ENCODE data around the gene RGMB. TPM values are rescaled to one million over a fixed set of nuclear protein-coding genes. Genes with fewer than 3 reads are reported as not detected.

Gene RGMB
- total RNA-seq, 4 donors from 2014 or later, result 2.8 to 22.3 (median 12.9) TPM

DNA sequence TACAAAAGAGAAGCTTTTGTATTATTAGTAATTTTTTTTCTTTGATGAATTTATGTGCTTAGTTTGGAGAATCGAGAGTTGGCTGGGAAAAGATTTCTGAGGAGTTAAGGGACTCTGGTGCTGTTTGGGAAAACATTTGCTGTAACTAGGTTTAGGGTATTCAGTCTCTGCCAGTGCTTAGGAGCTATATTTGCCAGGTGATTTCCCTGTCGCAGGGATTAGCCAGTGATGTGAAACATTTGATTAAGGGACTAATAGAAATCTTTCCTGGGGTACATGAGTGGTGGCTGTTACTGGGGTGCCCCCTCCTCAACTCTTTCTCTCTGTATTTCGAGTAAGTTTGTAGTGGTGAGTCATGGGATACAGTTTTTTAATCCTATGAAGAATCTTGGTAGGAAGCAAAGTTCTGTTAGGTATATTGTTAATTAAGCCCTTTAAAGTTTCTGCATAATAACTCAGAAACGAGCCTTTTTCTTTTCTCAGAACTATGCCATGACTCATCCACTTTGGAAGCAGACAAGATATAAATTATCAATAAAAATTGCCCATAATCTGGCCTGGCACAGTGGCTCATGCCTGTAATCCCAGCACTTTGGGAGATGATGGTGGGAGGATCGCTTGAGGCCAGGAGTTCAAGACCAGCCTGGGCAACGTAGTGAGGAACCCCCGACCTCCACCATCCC lies 18.6 kb downstream of the RGMB start:
- Histone ChIP-seq H3K9me3 (no peaks in the 10 kb centered on the region), H3K27me3 (no peaks in the 10 kb centered on the region), H3K4me1 (no peaks in the 10 kb centered on the region), H3K27ac (no peak overlapping the region), H3K4me3 (no peak overlapping the region), H3K36me3 (no peaks in the 10 kb centered on the region)
- intact Hi-C loops (cut with DNase I; ENCODE audit: low total_unique reads), result no loop called here
- TF ChIP-seq, protein P1, sequence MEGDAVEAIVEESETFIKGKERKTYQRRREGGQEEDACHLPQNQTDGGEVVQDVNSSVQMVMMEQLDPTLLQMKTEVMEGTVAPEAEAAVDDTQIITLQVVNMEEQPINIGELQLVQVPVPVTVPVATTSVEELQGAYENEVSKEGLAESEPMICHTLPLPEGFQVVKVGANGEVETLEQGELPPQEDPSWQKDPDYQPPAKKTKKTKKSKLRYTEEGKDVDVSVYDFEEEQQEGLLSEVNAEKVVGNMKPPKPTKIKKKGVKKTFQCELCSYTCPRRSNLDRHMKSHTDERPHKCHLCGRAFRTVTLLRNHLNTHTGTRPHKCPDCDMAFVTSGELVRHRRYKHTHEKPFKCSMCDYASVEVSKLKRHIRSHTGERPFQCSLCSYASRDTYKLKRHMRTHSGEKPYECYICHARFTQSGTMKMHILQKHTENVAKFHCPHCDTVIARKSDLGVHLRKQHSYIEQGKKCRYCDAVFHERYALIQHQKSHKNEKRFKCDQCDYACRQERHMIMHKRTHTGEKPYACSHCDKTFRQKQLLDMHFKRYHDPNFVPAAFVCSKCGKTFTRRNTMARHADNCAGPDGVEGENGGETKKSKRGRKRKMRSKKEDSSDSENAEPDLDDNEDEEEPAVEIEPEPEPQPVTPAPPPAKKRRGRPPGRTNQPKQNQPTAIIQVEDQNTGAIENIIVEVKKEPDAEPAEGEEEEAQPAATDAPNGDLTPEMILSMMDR (IDR thresholded peaks at IDR 0.05), result no peak
- TF ChIP-seq POLR2A (IDR thresholded peaks at IDR 0.05), result no peak
- DNase-seq, result no peak

DNA sequence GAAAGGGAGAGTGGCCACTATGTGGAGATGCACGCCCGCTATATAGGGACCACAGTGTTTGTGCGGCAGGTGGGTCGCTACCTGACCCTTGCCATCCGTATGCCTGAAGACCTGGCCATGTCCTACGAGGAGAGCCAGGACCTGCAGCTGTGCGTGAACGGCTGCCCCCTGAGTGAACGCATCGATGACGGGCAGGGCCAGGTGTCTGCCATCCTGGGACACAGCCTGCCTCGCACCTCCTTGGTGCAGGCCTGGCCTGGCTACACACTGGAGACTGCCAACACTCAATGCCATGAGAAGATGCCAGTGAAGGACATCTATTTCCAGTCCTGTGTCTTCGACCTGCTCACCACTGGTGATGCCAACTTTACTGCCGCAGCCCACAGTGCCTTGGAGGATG lies 19.8 kb downstream of the RGMB start:
- DNase-seq, result no peak
- intact Hi-C loops (cut with DNase I; ENCODE audit: low total_unique reads), result no loop called here
- no peaks in the 10 kb centered on the region for H3K4me1 ChIP-seq
- no peaks in the 10 kb centered on the region for H3K9me3 ChIP-seq
- H3K36me3 ChIP-seq, result no peaks in the 10 kb centered on the region
- no peak overlapping the region for H3K27ac ChIP-seq
- H3K4me3 ChIP-seq, result no peak overlapping the region
- no peak for TF ChIP-seq POLR2A (IDR thresholded peaks at IDR 0.05)
- TF ChIP-seq, protein P1 (IDR thresholded peaks at IDR 0.05), result no peak
- H3K27me3 ChIP-seq, result no peaks in the 10 kb centered on the region

- DNase-seq, result no peak
- H3K27ac ChIP-seq, result no peak overlapping the region
- no peak overlapping the region for H3K4me3 ChIP-seq
- no peak for TF ChIP-seq POLR2A (IDR thresholded peaks at IDR 0.05)
- TF ChIP-seq, protein P1 (IDR thresholded peaks at IDR 0.05), result no peak
- no peaks in the 10 kb centered on the region for H3K36me3 ChIP-seq
- no peaks in the 10 kb centered on the region for H3K9me3 ChIP-seq
- intact Hi-C loops (cut with DNase I; ENCODE audit: low total_unique reads), result no loop called here
- no peaks in the 10 kb centered on the region for H3K4me1 ChIP-seq
- no peaks in the 10 kb centered on the region for H3K27me3 ChIP-seq
Measured at GRCh38 chr5:98794001-98794400, 20.5 kb downstream of the RGMB start.

- Histone ChIP-seq H3K27me3 (no peaks in the 10 kb centered on the region), H3K27ac (no peak overlapping the region), H3K4me3 (no peak overlapping the region), H3K4me1 (no peaks in the 10 kb centered on the region), H3K9me3 (no peaks in the 10 kb centered on the region), H3K36me3 (no peaks in the 10 kb centered on the region)
- no peak for TF ChIP-seq POLR2A (IDR thresholded peaks at IDR 0.05)
- TF ChIP-seq, protein P1 (IDR thresholded peaks at IDR 0.05), result no peak
- intact Hi-C loops (cut with DNase I; ENCODE audit: low total_unique reads), result no loop called here
- no peak for DNase-seq
Measured at GRCh38 chr5:98794414-98795080, 21.1 kb downstream of the RGMB start.

DNA sequence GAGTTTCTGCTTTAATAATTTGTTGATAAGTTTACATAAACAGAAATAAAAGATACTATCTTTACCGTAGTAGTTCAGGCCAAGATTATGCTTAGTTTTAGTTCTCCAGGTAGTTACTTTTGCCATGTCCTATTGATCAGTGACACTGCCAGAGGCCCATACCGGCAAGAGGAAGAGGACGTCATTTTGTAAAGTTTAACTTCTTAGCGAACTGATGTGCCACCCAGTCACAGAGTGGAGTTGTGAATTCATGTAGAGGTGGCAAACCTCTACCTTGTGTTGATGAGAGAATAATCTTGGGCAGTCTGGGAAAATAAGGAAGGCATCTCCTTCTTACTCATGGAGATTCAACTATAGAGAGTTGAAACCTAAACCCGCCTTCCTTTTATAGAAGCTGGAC lies 21.8 kb downstream of the RGMB start:
- H3K27me3 ChIP-seq, result no peaks in the 10 kb centered on the region
- no peaks in the 10 kb centered on the region for H3K36me3 ChIP-seq
- H3K4me1 ChIP-seq, result no peaks in the 10 kb centered on the region
- H3K27ac ChIP-seq, result no peak overlapping the region
- H3K9me3 ChIP-seq, result no peaks in the 10 kb centered on the region
- intact Hi-C loops (cut with DNase I; ENCODE audit: low total_unique reads), result no loop called here
- no peak for TF ChIP-seq POLR2A (IDR thresholded peaks at IDR 0.05)
- TF ChIP-seq, protein P1 (IDR thresholded peaks at IDR 0.05), result no peak
- no peak for DNase-seq
- H3K4me3 ChIP-seq, result no peak overlapping the region
